KBM-7 (cell line): Measurements from ENCODE around the gene ZFAND2B.

Experiments
- DNase-seq: peaks from one replicate; pipeline ENCODE4 v3.0.0-alpha.2; 2015
- in situ Hi-C: fragments of 300-500 bp; cut with MboI; formaldehyde crosslinking; loops from 2 replicates; pipeline ENCODE4 v1.14.3; 2020; ENCODE audit warnings: low sequenced_read_pairs, low pct_unique_long_range_greater_than_20kb, mixed read lengths

ZFAND2B gene

GRCh38 chr2:219206328-219207133 lies at the start of gene ZFAND2B:
Gene ZFAND2B, plus strand, starts transcription at chr2:219206782. Its CDS starts 206 bp downstream, at chr2:219206988.
- in situ Hi-C loops = no loop called here
- DNase-seq = peak; percentile 92

- in situ Hi-C loops = no loop called here
- DNase-seq = no peak
Measured at GRCh38 chr2:219157396-219157795, 49.2 kb upstream of the ZFAND2B start.

- no peak for DNase-seq
- in situ Hi-C loops = no loop called here
Measured at GRCh38 chr2:219158025-219158424, 48.6 kb upstream of the ZFAND2B start.

- DNase-seq = no peak
- in situ Hi-C loops = no loop called here
Measured at GRCh38 chr2:219158586-219158985, 48.0 kb upstream of the ZFAND2B start.

- DNase-seq = no peak
- in situ Hi-C loops = no loop called here
Measured at GRCh38 chr2:219159771-219160185, 46.8 kb upstream of the ZFAND2B start.

- in situ Hi-C loops = no loop called here
- DNase-seq = peak; percentile 94
Measured at GRCh38 chr2:219160186-219161017, 46.2 kb upstream of the ZFAND2B start, which contains the start of gene NHEJ1. Gene NHEJ1, minus strand, starts transcription at chr2:219160815. Its CDS starts 2,453 bp downstream, at chr2:219158362.

- in situ Hi-C loops = no loop called here
- no peak for DNase-seq
Measured at GRCh38 chr2:219161097-219161496, 45.5 kb upstream of the ZFAND2B start.

GRCh38 chr2:219163156-219163555 lies 43.4 kb upstream of the ZFAND2B start:
- no peak for DNase-seq
- in situ Hi-C loops = no loop called here

- in situ Hi-C loops = no loop called here
Measured at GRCh38 chr2:219165058-219165911, 41.3 kb upstream of the ZFAND2B start.

GRCh38 chr2:219167997-219168396 lies 38.6 kb upstream of the ZFAND2B start:
- in situ Hi-C loops = no loop called here

More at GRCh38 chr2:219165058-219165911, 41.3 kb upstream of the ZFAND2B start:
- no peak for DNase-seq

GRCh38 chr2:219168526-219168925 lies 38.1 kb upstream of the ZFAND2B start:
- in situ Hi-C loops = no loop called here
- no peak for DNase-seq

More at GRCh38 chr2:219167997-219168396, 38.6 kb upstream of the ZFAND2B start:
- no peak for DNase-seq

GRCh38 chr2:219168932-219169331 lies 37.6 kb upstream of the ZFAND2B start:
- no peak for DNase-seq
- in situ Hi-C loops = no loop called here

- no peak for DNase-seq
- in situ Hi-C loops = no loop called here
Measured at GRCh38 chr2:219169930-219170654, 36.5 kb upstream of the ZFAND2B start, which contains the start of gene SLC23A3. Gene SLC23A3, minus strand, starts transcription at chr2:219170029. Its CDS starts 45 bp downstream, at chr2:219169984.

GRCh38 chr2:219171231-219171651 lies 35.3 kb upstream of the ZFAND2B start:
- DNase-seq = peak; percentile 65
- in situ Hi-C loops = no loop called here

- in situ Hi-C loops = no loop called here
Measured at GRCh38 chr2:219172231-219173154, 34.1 kb upstream of the ZFAND2B start.

GRCh38 chr2:219173176-219173575 lies 33.4 kb upstream of the ZFAND2B start:
- in situ Hi-C loops = no loop called here
- DNase-seq = no peak

More at GRCh38 chr2:219172231-219173154, 34.1 kb upstream of the ZFAND2B start:
- DNase-seq = no peak

GRCh38 chr2:219174146-219174545 lies 32.4 kb upstream of the ZFAND2B start:
- no peak for DNase-seq
- in situ Hi-C loops = no loop called here
